Ishikawa (cell line): Measurements from ENCODE around the gene GOLGA6C.

Source experiments
- CEBPB ChIP-seq: IDR thresholded peaks from 2 replicates; pipeline ENCODE4 v1.6.1; 2012
- CREB1 ChIP-seq: IDR thresholded peaks from 2 replicates; pipeline ENCODE4 v1.6.1; 2012; ENCODE audit warnings: low read depth
- EGR1 ChIP-seq: IDR thresholded peaks from 2 replicates; pipeline ENCODE4 v1.6.1; 2012
- EP300 ChIP-seq: IDR thresholded peaks from 2 replicates; pipeline ENCODE4 v1.6.1; 2012; ENCODE audit warnings: borderline replicate concordance
- FOXM1 ChIP-seq: IDR thresholded peaks from 2 replicates; pipeline ENCODE4 v1.6.1; 2012; ENCODE audit warnings: low read depth, borderline replicate concordance
- MAX ChIP-seq: IDR thresholded peaks from 2 replicates; pipeline ENCODE4 v1.6.1; 2012
- NFIC ChIP-seq: IDR thresholded peaks from 2 replicates; pipeline ENCODE4 v1.6.1; 2012
- RAD21 ChIP-seq: IDR thresholded peaks from 2 replicates; pipeline ENCODE4 v1.6.1; 2012; ENCODE audit warnings: low read depth
- REST ChIP-seq: IDR thresholded peaks from 2 replicates; pipeline ENCODE4 v1.6.1; 2012; ENCODE audit warnings: low read depth, mild to moderate bottlenecking
- TAF1 ChIP-seq: IDR thresholded peaks from 2 replicates; pipeline ENCODE4 v1.6.1; 2012; ENCODE audit warnings: low read depth, mild to moderate bottlenecking
- TCF12 ChIP-seq: IDR thresholded peaks from 2 replicates; pipeline ENCODE4 v1.6.1; 2012; ENCODE audit warnings: low read depth
- TEAD4 ChIP-seq: IDR thresholded peaks from 2 replicates; pipeline ENCODE4 v1.6.1; 2012
- USF1 ChIP-seq: IDR thresholded peaks from 2 replicates; pipeline ENCODE4 v1.6.1; 2012
- YY1 ChIP-seq: IDR thresholded peaks from 2 replicates; pipeline ENCODE4 v1.6.1; 2012; ENCODE audit warnings: low read depth
- ZBTB7A ChIP-seq: IDR thresholded peaks from 2 replicates; pipeline ENCODE4 v1.6.1; 2012; ENCODE audit warnings: low read depth

The GOLGA6C gene

GRCh38 chr15:75213212-75213767, 44.8 kb upstream of the GOLGA6C start:
- TF ChIP-seq NFIC: no peak
- TF ChIP-seq FOXM1: no peak
- TF ChIP-seq TAF1: no peak
- TF ChIP-seq RAD21: no peak
- TF ChIP-seq YY1: no peak
- TF ChIP-seq REST: no peak
- TF ChIP-seq EGR1: no peak
- no peak for TF ChIP-seq CEBPB
- TF ChIP-seq ZBTB7A: no peak
- TF ChIP-seq USF1: no peak
- TF ChIP-seq CREB1: no peak
- TF ChIP-seq MAX: no peak
- TF ChIP-seq EP300: no peak
- no peak for TF ChIP-seq TCF12
- TF ChIP-seq TEAD4: no peak

GRCh38 chr15:75213768-75214221, 44.3 kb upstream of the GOLGA6C start:
- TF ChIP-seq FOXM1 (no peak), CREB1 (no peak), USF1 (no peak), ZBTB7A (no peak), CEBPB (no peak), RAD21 (no peak), EGR1 (no peak), TEAD4 (no peak), TCF12 (no peak)

GRCh38 chr15:75214293-75215096, 43.6 kb upstream of the GOLGA6C start:
- TF ChIP-seq FOXM1 (no peak), EP300 (no peak)

- no peak for TF ChIP-seq ZBTB7A
- TF ChIP-seq CREB1: no peak
- TF ChIP-seq TCF12: peak; percentile 91
- TF ChIP-seq EP300: peak; percentile 75
- TF ChIP-seq EGR1: no peak
- TF ChIP-seq USF1: 0 out of 2 replicates have a peak, but pooled peaks have one; percentile 13
- no peak for TF ChIP-seq REST
- TF ChIP-seq YY1: no peak; the same call in 1 of the 2 replicates
- no peak for TF ChIP-seq TAF1
- peak; percentile 43; the same call in 1 of the 2 replicates for TF ChIP-seq RAD21
- peak; percentile 61 for TF ChIP-seq FOXM1
- TF ChIP-seq NFIC: peak; percentile 91
- TF ChIP-seq MAX: peak; percentile 62
- peak; percentile 31; the same call in 1 of the 2 replicates for TF ChIP-seq CEBPB
- TF ChIP-seq TEAD4: peak; percentile 95
Observed at GRCh38 chr15:75215107-75216004, 42.8 kb upstream of the GOLGA6C start.
